GM21619 (cell line): ENCODE measurements around the gene STK31.
"Not testable (repeated sequence)": the region's sequence is repeated elsewhere in the genome, so short reads cannot be mapped to it uniquely, and the experiment has no call there.

Source experiments
- ATAC-seq: cut with Tn5 transposase; IDR thresholded peaks from one replicate; pipeline ENCODE4 v1.9.1; 2021; ENCODE audit not compliant: unreplicated experiment

The STK31 gene

DNA sequence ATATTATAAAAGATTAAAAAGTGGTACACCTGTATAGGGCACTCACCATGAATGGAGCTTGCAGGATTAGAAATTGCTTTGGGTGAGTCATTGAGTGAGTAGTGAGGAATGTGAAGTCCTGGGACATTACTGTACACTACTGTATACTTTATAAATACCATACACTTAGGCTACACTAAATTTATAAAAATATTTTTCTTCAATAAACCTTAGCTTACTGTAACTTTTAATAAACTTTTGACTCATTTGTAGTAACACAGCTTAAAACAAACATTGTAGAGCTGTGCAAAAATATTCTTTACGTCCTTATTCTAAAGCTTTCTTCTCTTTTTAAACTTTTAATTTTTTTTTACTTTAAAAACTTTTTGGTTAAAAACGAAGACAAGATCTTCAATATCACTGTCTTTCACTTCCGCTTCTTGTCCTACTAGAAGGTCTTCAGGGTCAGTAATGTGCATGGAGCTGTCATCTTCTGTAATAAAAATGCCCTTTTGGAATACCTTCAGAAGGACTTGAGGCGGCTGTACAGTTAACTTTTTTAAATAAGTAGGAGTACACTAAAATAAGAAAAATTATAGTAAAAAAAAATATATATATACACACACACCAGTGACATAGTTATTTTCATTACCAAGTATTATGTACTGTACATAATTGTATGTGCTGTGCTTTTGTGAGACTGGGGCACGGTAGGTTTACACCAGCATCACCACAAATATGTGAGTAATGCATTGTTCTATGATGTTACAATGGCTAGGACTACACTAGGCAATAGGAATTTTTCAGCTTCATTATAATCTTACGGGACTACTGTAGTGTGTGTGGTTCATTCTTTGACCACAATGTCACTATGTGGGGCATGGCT lies 3.5 kb downstream of the STK31 start:
- no peak for ATAC-seq

- ATAC-seq, result no peak
These were observed 4.1 kb downstream of the STK31 start for GRCh38 chr7:23714150-23714464.

GRCh38 chr7:23714579-23714978 lies 4.6 kb downstream of the STK31 start:
- ATAC-seq, result no peak

GRCh38 chr7:23715099-23715498 lies 5.1 kb downstream of the STK31 start:
- no peak for ATAC-seq

DNA sequence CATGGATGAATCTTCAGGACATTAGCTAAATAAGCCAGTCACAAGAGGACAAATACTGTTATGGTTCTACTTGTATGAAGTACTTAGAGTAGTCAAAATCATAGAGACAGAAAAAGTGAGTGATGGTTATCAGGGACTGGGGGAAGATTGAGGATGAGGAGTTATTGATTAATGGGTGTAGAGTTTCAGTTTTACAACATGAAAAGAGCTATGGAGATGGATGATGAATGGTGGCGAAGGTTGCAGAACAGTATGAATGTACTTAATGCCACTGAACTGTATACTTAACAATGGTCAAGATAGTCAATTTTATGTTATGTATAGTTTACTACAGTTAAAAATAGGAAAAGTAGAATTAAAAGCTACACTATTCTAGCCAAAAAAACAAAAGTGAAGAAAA lies 7.8 kb downstream of the STK31 start:
- no peak for ATAC-seq

DNA sequence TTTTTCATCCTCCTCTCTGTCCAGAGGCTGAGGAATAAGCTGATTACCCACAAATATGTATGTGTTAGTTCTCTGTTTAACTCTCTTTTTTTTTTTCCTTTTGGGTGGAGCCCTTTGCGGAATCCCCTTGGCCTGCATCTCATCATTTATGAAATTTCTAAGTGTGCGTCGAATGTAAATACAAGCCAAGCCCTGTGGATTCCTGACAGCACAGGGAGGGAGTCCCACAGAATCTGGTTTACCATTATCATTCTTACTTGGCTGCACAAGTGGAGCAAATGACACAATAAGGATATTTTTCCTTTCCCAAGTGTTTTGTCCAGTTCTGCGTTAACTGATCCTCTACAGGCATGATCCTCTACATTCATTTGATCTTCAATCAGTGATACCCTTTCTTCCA lies 11.4 kb downstream of the STK31 start:
- no peak for ATAC-seq

DNA sequence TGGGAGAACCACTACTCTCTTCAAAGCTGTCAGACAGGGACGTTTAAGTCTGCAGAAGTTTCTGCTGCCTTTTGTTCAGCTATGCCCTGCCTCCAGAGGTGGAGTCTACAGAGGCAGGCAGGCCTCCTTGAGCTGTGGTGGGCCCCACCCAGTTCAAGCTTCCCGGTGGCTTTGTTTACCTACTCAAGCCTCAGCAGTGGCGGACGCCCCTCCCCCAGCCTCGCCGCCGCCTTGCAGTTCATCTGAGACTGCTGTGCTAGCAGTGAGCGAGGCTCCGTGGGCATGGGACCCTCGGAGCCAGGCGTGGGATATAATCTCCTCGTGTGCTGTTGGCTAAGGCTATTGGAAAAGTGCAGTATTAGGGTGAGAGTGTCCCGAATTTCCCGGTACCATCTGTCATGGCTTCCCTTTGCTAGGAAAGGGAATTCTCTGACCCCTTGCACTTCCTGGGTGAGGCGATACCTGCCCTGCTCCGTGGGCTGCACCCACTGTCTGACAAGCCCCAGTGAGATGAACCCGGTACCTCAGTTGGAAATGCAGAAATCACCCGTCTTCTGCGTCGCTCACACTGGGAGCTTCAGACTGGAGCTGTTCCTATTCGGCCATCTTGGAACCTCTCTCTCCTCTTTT lies 12.7 kb downstream of the STK31 start:
- not testable (repeated sequence) for ATAC-seq

- ATAC-seq, result not testable (repeated sequence)
These were observed 14.1 kb downstream of the STK31 start for GRCh38 chr7:23724113-23724512.

- no peak for ATAC-seq
These were observed 32.0 kb downstream of the STK31 start for GRCh38 chr7:23742051-23742450.

DNA sequence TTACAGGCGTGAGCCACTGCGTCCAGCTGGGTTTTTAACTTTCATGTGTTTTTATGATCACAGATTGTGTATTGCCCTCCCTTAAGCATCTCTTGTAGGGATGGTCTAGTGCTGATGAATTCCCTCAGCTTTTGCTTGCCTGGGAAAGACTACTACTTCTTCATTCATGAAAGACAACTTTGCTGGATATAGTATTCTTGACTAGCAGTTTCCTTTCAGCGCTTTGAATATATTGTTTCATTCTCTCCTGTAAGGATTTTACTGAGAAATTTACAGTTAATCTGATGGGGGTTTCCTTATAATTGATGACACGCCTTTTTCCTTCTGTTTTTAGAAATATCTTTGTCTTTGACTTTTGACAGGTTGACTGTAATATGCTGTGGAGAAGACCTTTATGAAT lies 33.2 kb downstream of the STK31 start:
- ATAC-seq, result no peak

- no peak for ATAC-seq
These were observed 36.6 kb downstream of the STK31 start for GRCh38 chr7:23746629-23747028.

DNA sequence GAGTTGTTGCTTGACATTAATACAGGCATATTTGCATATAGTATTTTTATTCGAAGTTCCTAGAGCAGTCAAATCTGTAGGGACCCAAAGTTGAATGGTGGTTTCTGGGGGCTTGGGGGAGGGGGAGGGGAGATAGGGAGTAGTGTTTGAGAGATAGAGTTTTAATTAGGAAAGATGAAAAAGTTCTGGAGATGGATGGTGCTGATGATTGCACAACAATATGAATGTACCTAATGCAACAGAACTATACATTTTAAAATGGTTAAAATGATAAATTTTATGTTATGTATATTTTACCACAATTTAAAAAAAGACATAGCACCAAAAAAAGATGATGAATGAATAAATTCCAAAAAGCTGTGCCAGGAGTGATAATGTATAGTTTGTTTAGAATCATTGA lies 41.8 kb downstream of the STK31 start:
- no peak for ATAC-seq

DNA sequence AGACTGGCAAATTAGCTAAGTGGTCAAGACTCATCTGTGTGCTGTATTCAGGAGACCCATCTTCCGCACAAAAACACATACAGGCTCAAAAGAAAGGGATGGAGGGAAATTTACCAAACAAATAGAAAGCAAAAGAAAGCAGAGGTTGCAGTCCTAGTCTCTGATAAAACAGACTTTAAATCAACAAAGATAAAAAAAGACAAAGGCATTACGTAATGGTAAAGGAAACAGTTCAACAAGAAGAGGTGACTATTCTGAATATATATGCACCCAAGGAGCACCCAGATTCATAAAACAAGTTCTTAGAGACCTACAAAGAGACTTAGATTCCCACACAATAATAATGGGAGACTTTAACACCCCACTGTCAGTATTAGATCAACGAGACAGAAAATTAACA lies 48.8 kb downstream of the STK31 start:
- not testable (repeated sequence) for ATAC-seq

GRCh38 chr7:23759671-23760391 lies 49.8 kb downstream of the STK31 start:
- no peak for ATAC-seq

DNA sequence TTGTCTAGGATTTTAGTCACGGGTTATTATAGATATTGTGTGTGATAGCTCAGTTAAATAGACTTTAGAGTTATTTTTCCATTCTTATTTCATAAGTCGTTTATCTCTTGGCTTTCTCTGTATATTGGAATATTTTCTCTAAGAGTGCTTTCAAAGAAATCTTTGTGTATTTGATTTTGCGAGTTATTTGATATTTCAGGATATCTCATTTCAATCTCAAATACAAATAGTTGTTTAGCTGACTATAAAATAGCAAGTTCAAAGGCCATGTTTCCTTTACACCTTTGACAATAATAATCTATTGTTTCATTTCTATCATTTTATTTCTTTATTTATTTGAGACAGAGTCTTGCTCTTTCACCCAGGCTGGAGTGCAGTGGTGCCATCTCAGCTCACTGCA lies 55.9 kb downstream of the STK31 start:
- no peak for ATAC-seq

GRCh38 chr7:23767514-23767913 lies 57.5 kb downstream of the STK31 start:
- ATAC-seq, result no peak

DNA sequence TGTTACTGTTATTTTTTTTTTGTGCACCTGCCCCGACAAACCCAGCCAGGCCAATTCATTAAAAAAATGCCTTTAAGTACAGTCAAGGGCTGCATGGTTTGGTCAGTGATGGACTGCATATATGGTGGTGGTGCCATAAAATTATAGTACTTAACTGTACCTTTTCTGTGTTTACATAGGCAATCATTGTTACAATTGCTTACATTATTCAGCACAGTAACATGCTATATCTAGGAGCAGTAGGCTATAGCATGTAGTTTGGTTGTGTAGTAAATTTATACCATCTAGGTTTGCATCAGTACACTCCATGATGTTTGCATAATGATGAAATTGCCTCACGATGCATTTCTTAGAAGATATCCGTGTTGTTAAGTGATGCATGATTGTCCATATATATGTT lies 58.0 kb downstream of the STK31 start:
- ATAC-seq, result no peak

GRCh38 chr7:23779185-23779800 lies 69.3 kb downstream of the STK31 start:
- not testable (repeated sequence) for ATAC-seq

DNA sequence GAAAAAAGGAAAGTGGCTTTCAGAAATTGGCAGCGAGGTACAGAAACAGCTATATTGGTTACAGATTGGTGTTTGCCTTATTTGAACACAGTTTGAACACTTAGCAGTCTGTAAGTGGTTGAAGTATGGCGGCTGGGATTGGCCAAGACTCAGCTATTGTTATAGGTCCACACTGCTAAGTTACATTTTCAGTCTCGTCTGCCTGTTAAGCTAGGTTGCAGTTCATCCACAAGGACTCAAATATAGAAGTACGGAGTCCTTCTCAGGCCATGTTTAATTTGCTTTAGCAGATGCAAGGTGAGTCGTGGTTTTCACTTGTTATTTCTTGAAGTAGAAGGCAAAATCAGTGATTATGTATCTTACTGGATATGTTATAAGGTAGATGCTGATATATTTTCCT lies 73.1 kb downstream of the STK31 start:
- no peak for ATAC-seq

DNA sequence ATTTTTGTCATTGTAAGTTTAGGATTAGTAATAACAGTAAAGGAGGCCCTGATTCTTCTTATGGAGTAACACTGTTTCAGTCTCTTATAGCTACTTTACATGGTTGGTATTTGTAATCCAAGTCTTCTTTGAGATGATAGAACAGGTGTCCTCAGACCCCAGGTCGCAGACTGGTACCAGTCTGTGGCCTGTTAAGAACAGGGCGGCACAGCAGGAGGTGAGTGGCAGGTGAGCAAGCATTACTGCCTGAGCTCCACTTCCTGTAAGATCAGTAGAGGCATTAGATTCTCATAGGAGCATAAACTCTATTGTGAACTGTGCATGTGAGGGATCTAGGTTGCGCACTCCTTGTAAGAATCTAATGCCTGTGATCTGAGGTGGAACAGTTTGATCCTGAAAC lies 77.3 kb downstream of the STK31 start:
- ATAC-seq, result no peak

- ATAC-seq, result no peak
These were observed 78.8 kb downstream of the STK31 start for GRCh38 chr7:23788843-23789242.

- ATAC-seq, result no peak
These were observed 81.7 kb downstream of the STK31 start for GRCh38 chr7:23791721-23792120.
